Hepatocyte (in vitro differentiated cells): ENCODE measurements around the gene OMA1. TPM values are rescaled to one million over a fixed set of nuclear protein-coding genes. Genes with fewer than 3 reads are reported as not detected.
A peak's percentile ranks its signal among the peaks of the same experiment; 100 is the strongest.

Experiments used
- DNase-seq: peaks from one replicate; pipeline ENCODE4 v3.0.0-alpha.2; 2016; ENCODE audit warnings: low spot score
- H2AFZ ChIP-seq: fragments of 200-600 bp; sonication (generic); 2 replicates; pipeline ENCODE4 v1.6.0; 2016; ENCODE audit warnings: antibody characterized with exemption, mild to moderate bottlenecking
- H3K27ac ChIP-seq: fragments of 200-600 bp; sonication (generic); 2 replicates; pipeline ENCODE4 v1.5.1; 2016; ENCODE audit warnings: mild to moderate bottlenecking
- H3K27me3 ChIP-seq: fragments of 200-600 bp; sonication (generic); 2 replicates; pipeline ENCODE4 v1.6.1; 2016
- H3K36me3 ChIP-seq: fragments of 200-600 bp; sonication (generic); replicated peaks from 2 replicates; pipeline ENCODE4 v1.5.1; 2016; ENCODE audit warnings: low read depth; ENCODE audit not compliant: insufficient read depth
- H3K4me1 ChIP-seq: fragments of 200-600 bp; sonication (generic); 2 replicates; pipeline ENCODE4 v1.5.1; 2016; ENCODE audit warnings: mild to moderate bottlenecking, moderate library complexity; ENCODE audit not compliant: insufficient read depth
- H3K4me2 ChIP-seq: fragments of 200-600 bp; sonication (generic); 2 replicates; pipeline ENCODE4 v1.6.0; 2016
- H3K4me3 ChIP-seq: fragments of 200-600 bp; sonication (generic); 2 replicates; pipeline ENCODE4 v1.5.1; 2016; ENCODE audit warnings: mild to moderate bottlenecking
- H3K79me2 ChIP-seq: fragments of 200-600 bp; sonication (generic); 2 replicates; pipeline ENCODE4 v1.6.0; 2017; ENCODE audit warnings: mild to moderate bottlenecking
- H3K9me2 ChIP-seq: fragments of 200-600 bp; sonication (generic); replicated peaks from 2 replicates; pipeline ENCODE4 v1.6.0; 2017; ENCODE audit warnings: mild to moderate bottlenecking; ENCODE audit not compliant: insufficient read depth
- H3K9me3 ChIP-seq: fragments of 200-600 bp; sonication (generic); 2 replicates; pipeline ENCODE4 v1.5.1; 2016; ENCODE audit warnings: low read depth, mild to moderate bottlenecking
- H4K20me1 ChIP-seq: fragments of 200-600 bp; sonication (generic); 2 replicates; pipeline ENCODE4 v1.6.0; 2016; ENCODE audit warnings: mild to moderate bottlenecking; ENCODE audit not compliant: insufficient read depth, poor library complexity, severe bottlenecking
- CTCF ChIP-seq: fragments of 200-600 bp; sonication (generic); IDR thresholded peaks from 2 replicates; pipeline ENCODE4 v1.5.1; 2016; ENCODE audit warnings: antibody characterized with exemption, mild to moderate bottlenecking; ENCODE audit not compliant: poor library complexity
- EZH2 ChIP-seq: fragments of 200-600 bp; sonication (generic); IDR thresholded peaks from 2 replicates; pipeline ENCODE4 v1.6.1; 2016; ENCODE audit warnings: antibody characterized with exemption, mild to moderate bottlenecking, borderline replicate concordance
- EZH2phosphoT487 ChIP-seq: fragments of 200-600 bp; sonication (generic); IDR thresholded peaks from one replicate; pipeline ENCODE4 v1.6.1; 2018; ENCODE audit warnings: antibody characterized with exemption, mild to moderate bottlenecking, low read depth, moderate library complexity; ENCODE audit not compliant: unreplicated experiment, severe bottlenecking
- WGBS: methylation state at CpG from one replicate; pipeline ENCODE4 v1.1.6; 2016; ENCODE audit warnings: low lambda C conversion rate; ENCODE audit errors: missing lambda C conversion rate; 5-methylcytosine and 5-hydroxymethylcytosine counted together
- polyA plus RNA-seq: library from polyadenylated mRNA; unstranded; fragments of >200 nt; fragmentation: Nextera tagmentation; extraction: Ambion mirVana; gene quantifications from 2 replicates; pipeline ENCODE4 v1.2.1, GENCODE V29; 2016
- total RNA-seq: library from RNA; depleted of rRNA; stranded (reverse); fragments of >200 nt; gene quantifications from 2 replicates; pipeline ENCODE4 v1.2.3, GENCODE V29; 2014

The OMA1 gene
- total and polyA plus RNA-seq, 2 experiments from 2014 or later = 19.7 to 36.0 TPM

GRCh38 chr1:58576325-58576726, 29.8 kb upstream of the OMA1 start:
- Histone ChIP-seq H3K9me2 (no peaks in the 10 kb centered on the region), H3K36me3 (no peaks in the 10 kb centered on the region), H3K9me3 (no peaks in the 10 kb centered on the region), H3K27ac (no peak overlapping the region), H3K4me2 (peak overlapping the region; percentile 75), H3K79me2 (no peaks in the 10 kb centered on the region), H3K27me3 (no peaks in the 10 kb centered on the region), H3K4me1 (peaks cover 18% of the 10 kb centered on the region), H2AFZ (no peak overlapping the region), H3K4me3 (no peak overlapping the region), H4K20me1 (no peaks in the 10 kb centered on the region)
- 99% methylated on average over 31 of the region's 43 CpGs for WGBS
- no peak for DNase-seq
- TF ChIP-seq CTCF = no peak
- TF ChIP-seq EZH2phosphoT487 = no peak
- no peak for TF ChIP-seq EZH2

DNA sequence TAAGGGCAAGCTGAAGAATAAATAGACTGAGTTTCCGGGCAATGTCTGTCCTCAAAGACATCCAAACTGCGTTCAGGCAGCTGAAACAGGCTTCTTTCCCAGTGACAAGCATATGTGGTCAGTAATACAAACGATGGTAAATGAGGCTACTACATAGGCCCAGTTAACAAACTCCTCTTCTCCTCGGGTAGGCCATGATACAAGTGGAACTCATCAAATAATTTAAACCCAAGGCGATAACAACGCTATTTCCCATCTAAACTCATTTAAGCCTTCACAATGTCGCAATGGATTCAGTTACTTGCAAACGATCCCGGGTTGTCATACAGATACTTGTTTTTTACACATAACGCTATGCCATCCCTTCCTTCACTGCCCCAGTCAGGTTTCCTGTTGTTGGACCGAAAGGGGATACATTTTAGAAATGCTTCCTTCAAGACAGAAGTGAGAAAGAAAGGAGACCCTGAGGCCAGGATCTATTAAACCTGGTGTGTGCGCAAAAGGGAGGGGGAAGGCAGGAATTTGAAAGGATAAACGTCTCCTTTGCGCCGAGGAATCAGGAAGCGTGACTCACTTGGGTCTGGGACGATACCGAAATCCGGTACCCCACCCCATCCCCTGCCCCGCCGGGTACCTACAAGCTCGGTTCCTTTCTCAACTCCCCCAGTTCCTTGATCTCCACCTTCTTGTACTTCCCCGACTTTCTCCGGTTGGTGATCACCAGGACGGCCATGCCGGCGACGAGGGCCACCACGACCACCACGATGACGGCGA, 29.2 kb upstream of the OMA1 start:
- Histone ChIP-seq H3K36me3 (no peaks in the 10 kb centered on the region), H3K79me2 (no peaks in the 10 kb centered on the region)

DNA sequence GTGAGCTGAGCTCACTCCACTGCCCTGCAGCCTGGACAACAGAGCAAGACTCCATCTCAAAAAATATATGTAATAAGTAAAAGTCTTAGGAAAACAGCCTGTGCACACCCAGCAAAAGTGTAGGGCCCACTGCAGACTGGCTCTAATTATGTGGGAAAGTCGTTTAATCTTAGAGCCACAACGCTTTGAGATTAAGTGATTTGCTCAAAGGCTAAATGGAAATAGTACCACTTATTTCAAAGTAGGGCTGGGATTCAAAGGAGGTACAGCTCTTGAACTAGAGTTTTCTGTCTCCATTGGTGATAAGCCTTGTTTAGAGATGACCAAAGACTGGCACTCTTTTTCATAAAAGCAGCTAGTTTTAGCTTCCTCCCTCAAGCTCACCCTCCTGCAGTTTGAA, 28.3 kb upstream of the OMA1 start:
- Histone ChIP-seq H3K36me3 (no peaks in the 10 kb centered on the region), H3K79me2 (no peaks in the 10 kb centered on the region), H3K4me2 (no peak overlapping the region), H3K27me3 (no peaks in the 10 kb centered on the region), H3K27ac (no peak overlapping the region), H3K4me3 (no peak overlapping the region), H3K9me2 (no peaks in the 10 kb centered on the region), H4K20me1 (no peaks in the 10 kb centered on the region), H2AFZ (no peak overlapping the region), H3K4me1 (peaks cover 18% of the 10 kb centered on the region), H3K9me3 (no peaks in the 10 kb centered on the region)
- WGBS = 74% methylated on average over 2 of the region's 2 CpGs
- no peak for TF ChIP-seq CTCF
- no peak for TF ChIP-seq EZH2
- no peak for TF ChIP-seq EZH2phosphoT487
- no peak for DNase-seq

More for the DNA sequence above, 29.2 kb upstream of the OMA1 start:
- Histone ChIP-seq H3K9me3 (no peaks in the 10 kb centered on the region), H3K9me2 (no peaks in the 10 kb centered on the region), H3K4me2 (no peak overlapping the region), H3K4me3 (no peak overlapping the region), H2AFZ (no peak overlapping the region), H3K4me1 (peaks cover 18% of the 10 kb centered on the region), H4K20me1 (no peaks in the 10 kb centered on the region), H3K27ac (no peak overlapping the region), H3K27me3 (no peaks in the 10 kb centered on the region)
- no peak for DNase-seq
- TF ChIP-seq EZH2 = no peak
- no peak for TF ChIP-seq EZH2phosphoT487
- no peak for TF ChIP-seq CTCF
- WGBS = 93% methylated on average over 29 of the region's 32 CpGs
